ENCODE data around the gene PIM1. TPM values are rescaled to one million over a fixed set of nuclear protein-coding genes. Genes with fewer than 3 reads are reported as not detected.
A peak's percentile ranks its signal among the peaks of the same experiment; 100 is the strongest.

PIM1 gene
- total and polyA plus RNA-seq, 9 of the 15 experiments (the other 6 are each of a cell fraction or from before 2014, with no cell fraction given) = 19.0 to 789 (median 212) TPM

DNA sequence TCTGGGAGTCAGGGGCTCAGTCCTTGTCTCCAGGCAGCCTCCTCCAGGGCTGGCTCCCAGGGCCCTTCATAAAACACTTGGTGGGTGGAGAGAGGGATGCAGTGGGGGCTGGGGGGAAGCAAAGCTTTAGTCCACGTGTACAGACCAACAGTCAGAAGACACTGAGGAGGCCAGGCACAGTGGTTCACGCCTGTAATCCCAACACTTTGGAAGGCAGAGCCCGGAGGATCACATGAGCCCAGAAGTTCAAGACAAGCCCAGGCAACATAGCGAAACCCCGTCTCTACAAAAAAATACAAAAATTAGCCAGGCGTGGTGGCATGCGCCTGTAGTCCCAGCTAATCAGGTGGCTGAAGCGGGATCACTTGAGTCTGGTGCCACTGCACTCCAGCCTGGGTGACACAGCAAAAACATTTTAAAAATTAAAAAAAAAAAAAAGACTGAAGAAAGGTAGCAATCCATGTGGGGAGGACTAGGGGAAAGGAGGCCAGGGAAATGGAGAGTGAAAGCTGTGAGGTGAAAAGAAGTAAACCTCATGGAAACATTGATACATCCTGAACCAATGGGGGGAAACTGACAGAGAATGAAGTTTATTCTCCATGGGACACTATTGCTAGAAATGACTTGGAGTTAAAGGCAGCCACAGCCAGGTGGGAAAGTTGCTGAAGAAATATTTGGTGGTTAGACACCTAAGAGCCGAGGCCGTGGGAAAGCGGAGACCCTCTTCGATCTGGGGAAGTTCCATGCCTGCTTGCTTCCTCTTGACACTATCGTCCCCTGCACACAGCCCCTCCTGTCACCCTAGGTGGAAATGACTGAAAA, 35.4 kb downstream of the PIM1 start (continued):
- TF ChIP-seq CBX2 (IDR thresholded peaks at IDR 0.05; ENCODE audit: insufficient read depth, low read length, poor library complexity, severe bottlenecking) (no peak), RFX1 (IDR thresholded peaks at IDR 0.05) (no peak), PHF8 (IDR thresholded peaks at IDR 0.05; ENCODE audit: borderline replicate concordance, low read length) (no peak), MYNN (IDR thresholded peaks at IDR 0.05) (no peak), MYNN (CRISPR knock-in tag; IDR thresholded peaks at IDR 0.05) (no peak), SMARCA4 (IDR thresholded peaks at IDR 0.05) (peak; percentile 58; the same call in 1 of the 2 replicates), ZBED1 (IDR thresholded peaks at IDR 0.05) (no peak), LEF1 (IDR thresholded peaks at IDR 0.05) (no peak), NFIC (IDR thresholded peaks at IDR 0.05) (0 out of 2 replicates have a peak, but pooled peaks have one; percentile 34), NFE2 (IDR thresholded peaks at IDR 0.05; ENCODE audit: low read depth) (peak; percentile 84), KHSRP (IDR thresholded peaks at IDR 0.05) (no peak), HNRNPUL1 (IDR thresholded peaks at IDR 0.05; ENCODE audit: low read length) (no peak), MEF2D (tag; conservative IDR thresholded peaks at IDR 0.05; ENCODE audit: low read depth) (0 out of 2 replicates have a peak, but pooled peaks have one; percentile 40), DMBX1 (CRISPR knock-in tag; IDR thresholded peaks at IDR 0.05; ENCODE audit: borderline replicate concordance) (peak; percentile 78), MEIS2 (IDR thresholded peaks at IDR 0.05; ENCODE audit: partially characterized antibody) (no peak)
- TF ChIP-seq, protein P1, sequence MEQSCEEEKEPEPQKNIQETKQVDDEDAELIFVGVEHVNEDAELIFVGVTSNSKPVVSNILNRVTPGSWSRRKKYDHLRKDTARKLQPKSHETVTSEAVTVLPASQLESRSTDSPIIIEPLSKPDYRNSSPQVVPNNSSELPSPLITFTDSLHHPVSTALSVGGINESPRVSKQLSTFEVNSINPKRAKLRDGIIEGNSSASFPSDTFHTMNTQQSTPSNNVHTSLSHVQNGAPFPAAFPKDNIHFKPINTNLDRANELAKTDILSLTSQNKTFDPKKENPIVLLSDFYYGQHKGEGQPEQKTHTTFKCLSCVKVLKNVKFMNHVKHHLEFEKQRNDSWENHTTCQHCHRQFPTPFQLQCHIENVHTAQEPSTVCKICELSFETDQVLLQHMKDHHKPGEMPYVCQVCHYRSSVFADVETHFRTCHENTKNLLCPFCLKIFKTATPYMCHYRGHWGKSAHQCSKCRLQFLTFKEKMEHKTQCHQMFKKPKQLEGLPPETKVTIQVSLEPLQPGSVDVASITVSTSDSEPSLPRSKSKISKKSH (CRISPR knock-in tag; IDR thresholded peaks at IDR 0.05) = no peak
- TF ChIP-seq, protein P2, sequence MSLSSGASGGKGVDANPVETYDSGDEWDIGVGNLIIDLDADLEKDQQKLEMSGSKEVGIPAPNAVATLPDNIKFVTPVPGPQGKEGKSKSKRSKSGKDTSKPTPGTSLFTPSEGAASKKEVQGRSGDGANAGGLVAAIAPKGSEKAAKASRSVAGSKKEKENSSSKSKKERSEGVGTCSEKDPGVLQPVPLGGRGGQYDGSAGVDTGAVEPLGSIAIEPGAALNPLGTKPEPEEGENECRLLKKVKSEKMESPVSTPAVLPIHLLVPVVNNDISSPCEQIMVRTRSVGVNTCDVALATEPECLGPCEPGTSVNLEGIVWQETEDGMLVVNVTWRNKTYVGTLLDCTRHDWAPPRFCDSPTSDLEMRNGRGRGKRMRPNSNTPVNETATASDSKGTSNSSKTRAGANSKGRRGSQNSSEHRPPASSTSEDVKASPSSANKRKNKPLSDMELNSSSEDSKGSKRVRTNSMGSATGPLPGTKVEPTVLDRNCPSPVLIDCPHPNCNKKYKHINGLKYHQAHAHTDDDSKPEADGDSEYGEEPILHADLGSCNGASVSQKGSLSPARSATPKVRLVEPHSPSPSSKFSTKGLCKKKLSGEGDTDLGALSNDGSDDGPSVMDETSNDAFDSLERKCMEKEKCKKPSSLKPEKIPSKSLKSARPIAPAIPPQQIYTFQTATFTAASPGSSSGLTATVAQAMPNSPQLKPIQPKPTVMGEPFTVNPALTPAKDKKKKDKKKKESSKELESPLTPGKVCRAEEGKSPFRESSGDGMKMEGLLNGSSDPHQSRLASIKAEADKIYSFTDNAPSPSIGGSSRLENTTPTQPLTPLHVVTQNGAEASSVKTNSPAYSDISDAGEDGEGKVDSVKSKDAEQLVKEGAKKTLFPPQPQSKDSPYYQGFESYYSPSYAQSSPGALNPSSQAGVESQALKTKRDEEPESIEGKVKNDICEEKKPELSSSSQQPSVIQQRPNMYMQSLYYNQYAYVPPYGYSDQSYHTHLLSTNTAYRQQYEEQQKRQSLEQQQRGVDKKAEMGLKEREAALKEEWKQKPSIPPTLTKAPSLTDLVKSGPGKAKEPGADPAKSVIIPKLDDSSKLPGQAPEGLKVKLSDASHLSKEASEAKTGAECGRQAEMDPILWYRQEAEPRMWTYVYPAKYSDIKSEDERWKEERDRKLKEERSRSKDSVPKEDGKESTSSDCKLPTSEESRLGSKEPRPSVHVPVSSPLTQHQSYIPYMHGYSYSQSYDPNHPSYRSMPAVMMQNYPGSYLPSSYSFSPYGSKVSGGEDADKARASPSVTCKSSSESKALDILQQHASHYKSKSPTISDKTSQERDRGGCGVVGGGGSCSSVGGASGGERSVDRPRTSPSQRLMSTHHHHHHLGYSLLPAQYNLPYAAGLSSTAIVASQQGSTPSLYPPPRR (CRISPR knock-in tag; IDR thresholded peaks at IDR 0.05; ENCODE audit: borderline replicate concordance) = no peak
- TF ChIP-seq, protein P3, sequence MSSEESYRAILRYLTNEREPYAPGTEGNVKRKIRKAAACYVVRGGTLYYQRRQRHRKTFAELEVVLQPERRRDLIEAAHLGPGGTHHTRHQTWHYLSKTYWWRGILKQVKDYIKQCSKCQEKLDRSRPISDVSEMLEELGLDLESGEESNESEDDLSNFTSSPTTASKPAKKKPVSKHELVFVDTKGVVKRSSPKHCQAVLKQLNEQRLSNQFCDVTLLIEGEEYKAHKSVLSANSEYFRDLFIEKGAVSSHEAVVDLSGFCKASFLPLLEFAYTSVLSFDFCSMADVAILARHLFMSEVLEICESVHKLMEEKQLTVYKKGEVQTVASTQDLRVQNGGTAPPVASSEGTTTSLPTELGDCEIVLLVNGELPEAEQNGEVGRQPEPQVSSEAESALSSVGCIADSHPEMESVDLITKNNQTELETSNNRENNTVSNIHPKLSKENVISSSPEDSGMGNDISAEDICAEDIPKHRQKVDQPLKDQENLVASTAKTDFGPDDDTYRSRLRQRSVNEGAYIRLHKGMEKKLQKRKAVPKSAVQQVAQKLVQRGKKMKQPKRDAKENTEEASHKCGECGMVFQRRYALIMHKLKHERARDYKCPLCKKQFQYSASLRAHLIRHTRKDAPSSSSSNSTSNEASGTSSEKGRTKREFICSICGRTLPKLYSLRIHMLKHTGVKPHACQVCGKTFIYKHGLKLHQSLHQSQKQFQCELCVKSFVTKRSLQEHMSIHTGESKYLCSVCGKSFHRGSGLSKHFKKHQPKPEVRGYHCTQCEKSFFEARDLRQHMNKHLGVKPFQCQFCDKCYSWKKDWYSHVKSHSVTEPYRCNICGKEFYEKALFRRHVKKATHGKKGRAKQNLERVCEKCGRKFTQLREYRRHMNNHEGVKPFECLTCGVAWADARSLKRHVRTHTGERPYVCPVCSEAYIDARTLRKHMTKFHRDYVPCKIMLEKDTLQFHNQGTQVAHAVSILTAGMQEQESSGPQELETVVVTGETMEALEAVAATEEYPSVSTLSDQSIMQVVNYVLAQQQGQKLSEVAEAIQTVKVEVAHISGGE (CRISPR knock-in tag; IDR thresholded peaks at IDR 0.05) = 0 out of 6 replicates have a peak, but pooled peaks of 1 of the 3 experiments have one; percentile 33
